Stimulated activated CD4-positive, alpha-beta T cell treated with anti-CD3 and anti-CD28 coated beads, Interleukin-4, amount 100 ng/mL, for 24 hours (primary cell): Measurements from ENCODE around the gene RRP1.

Experiments used
- DNase-seq: peaks from one replicate; pipeline ENCODE4 v3.0.0-alpha.2; 2020

Gene RRP1

DNA sequence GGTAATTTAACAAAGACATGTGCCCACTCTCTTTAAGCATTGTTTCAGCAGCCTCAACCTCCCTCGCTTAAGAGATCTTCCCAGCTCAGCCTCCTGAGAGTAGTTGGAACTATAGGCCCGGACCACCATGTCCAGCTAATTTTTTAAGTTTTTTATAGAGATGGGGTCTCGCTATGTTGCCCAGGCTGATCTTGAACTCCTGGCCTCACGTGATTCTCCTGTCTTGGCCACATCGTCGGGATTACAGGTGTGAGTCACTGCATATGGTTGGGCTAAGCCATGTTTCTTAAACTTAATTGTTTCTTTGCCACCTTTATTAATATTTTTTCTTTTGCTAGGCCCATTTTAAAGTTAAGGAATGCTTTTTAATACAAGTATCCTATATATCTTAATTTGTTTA, 57.1 kb downstream of the RRP1 start:
- no peak for DNase-seq

DNA sequence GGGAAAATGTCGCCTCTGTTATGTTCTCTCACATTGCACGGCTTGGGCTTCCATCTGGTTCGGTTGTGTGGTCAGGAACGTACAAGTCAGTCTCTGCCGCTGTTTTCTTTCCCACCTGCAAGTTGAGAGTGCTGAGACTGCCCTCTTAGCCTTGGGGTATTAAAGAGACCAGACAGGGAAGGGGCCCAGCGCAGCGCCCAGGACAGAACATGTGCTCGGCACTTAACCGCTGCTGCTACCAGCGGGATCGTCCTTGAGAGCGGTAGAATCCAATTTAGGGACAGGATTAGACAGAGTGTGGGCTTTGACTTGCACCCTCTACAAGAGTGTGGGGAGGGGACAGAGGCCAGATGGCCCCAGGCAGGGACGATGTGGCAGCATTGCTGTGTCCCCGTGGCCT, 57.9 kb downstream of the RRP1 start:
- DNase-seq: no peak

DNA sequence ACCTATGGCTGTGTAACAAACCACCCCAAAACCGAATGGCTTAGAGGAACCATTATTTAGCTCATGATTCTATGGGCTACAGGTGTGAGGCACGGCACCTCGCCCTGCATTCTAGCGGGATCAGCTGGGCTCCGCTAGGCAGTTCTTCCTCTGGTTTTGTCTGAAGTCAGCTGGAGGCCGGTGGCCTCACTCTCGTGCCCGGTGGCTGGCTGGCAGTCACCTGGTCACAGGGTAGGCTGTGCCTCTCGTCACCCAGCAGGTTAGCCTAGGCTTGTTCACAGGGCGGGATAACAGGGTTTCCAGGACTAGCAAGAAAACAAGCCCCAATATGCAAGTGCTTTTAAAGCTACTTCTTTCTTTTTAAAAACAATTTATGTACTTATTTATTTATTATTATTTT, 59.4 kb downstream of the RRP1 start:
- no peak for DNase-seq

DNA sequence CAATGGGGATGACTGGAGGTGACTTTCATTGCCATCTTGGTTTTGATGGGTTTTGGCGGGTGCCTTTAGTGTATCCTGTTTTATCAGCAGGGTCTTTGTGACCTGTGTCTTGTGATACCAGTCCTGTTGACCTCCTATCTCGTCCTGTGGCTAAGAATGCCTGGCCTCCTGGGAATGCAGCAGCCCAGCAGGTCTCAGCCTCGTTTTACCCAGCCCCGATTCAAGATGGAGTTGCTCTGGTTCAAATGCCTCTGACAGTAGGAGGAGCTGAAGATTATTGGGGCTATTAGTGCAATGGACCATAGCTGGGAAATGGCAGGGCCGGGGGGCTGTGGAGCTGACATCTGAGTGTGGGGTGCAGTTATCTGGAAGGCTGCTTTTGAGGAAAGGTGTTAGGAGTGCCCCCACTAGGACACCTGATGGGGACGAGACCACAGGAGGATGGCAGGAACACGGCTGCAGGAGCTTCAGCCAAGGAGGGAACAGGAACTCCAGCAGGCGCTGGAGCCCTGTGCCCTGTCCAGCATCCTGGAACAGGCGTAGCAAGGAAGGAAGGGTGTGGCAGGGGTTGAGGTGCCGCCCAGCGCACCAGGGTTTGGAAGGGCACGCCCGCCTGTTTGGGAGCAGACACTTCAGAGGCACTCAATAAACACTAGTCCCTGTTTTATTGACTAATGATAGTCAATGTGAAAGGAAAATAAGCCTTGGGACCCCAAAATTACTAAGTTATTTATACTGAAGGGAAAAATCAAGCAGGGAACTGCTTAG, 60.3 kb downstream of the RRP1 start:
- no peak for DNase-seq

DNA sequence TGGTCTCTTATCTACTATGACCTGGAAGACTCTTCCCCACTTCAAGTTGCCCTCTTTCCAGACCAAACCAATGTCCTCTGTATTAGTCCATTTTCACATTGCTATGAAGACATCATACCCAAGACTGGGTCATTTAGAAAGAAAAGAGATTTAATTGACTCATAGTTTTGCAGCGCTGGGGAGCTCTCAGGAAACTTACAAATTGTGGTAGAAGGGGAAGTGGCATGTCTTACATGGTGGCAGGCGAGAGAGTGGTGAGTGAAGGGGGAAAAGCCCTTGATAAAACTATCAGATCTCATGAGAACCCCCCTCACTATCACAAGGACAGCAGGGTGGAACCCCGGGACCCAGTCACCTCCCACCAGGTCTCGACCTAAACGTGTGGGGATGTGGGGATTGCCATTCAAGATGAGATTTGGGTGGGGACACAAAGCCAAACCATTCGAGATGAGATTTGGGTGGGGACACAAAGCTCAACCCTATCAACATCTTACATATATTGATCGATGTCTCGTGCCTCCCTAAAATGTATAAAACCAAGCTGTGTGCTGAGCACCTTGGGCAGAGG, 61.4 kb downstream of the RRP1 start:
- no peak for DNase-seq

DNA sequence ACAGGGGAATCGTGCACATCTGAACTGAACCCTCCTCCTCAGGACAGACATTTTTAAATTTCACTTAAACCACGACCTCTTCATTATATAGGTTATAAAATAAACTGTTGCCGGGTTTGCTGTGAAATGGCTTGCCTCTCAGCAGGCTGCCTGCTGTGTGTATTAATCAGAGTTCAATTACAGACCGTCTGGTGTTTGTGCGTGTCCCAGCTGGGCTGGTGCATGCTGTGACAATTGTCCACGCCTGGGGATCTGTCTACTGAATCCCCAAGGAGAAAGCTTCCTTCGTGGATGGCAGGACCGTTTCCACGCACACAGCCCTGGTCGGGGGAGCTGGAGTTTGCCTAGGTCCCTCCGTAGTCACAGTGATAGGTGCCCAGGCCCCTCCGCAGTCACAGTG, 62.2 kb downstream of the RRP1 start:
- DNase-seq: no peak

DNA sequence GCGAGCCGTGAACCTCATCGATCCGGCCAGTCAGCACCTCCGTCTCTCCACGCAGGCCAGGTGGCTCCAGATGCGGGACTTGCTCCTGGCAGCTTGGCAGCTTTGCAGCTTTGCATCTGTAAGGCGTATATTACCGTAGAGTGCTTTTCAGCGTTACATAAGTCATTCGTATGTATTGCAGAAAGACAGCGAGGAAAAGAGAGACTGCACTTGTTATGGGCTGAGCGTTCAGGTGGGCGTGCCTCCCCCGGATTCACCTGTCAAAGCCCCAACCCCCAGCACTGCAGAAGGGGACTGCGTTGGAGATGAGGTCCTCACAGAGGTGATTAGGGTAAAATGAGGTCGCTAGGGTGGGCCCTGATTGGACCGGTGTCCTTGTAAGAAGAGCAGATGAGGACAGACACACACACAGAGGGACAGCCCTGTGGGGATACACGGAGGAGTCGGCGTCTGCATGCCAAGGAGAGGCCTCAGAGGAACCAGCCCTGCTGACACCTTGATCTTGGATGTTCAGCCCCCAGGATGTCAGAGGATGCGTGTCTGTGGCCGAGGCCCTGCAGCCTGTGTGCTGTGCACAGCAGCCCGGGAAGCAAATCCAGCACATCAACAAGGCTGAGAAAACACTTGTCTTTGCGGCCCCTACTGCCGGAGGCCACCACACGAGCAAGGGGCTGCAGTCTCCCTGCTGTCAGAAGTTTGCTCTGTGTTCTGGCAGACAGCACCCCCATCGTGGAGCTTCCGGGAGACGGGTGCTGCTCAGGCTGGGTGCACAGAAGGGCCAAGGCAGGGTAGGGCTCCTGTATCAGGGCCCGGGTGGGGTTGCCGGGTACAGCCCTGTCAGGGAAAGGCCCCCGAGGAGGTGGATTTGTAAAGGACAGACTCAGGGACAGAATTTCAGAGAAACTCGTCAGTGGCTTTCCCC, 64.7 kb downstream of the RRP1 start:
- no peak for DNase-seq
